Endothelial cell of umbilical vein (primary cell): ENCODE data around the gene SEMA7A. TPM values are rescaled to one million over a fixed set of nuclear protein-coding genes. Genes with fewer than 3 reads are reported as not detected.
A peak's percentile ranks its signal among the peaks of the same experiment; 100 is the strongest.

Experiments used
- BruUV-seq: library from RNA; stranded (reverse); fragments of 400-500 nt; replicated peaks from 2 replicates; lab custom pipeline; 2021; lab: Mats Ljungman, UMichigan
- CTCF ChIA-PET: fragments of 300-600, 350-600 bp; sonication (Branson Sonifier 250); formaldehyde crosslinking; loops from one replicate; lab custom pipeline; 2021; ENCODE audit warnings: antibody characterized with exemption, inconsistent platforms; lab: Charles Lee
- POLR2A ChIA-PET: fragments of 300-600, 350-600 bp; sonication (Branson Sonifier 250); formaldehyde crosslinking; loops from one replicate; lab custom pipeline; 2021; ENCODE audit warnings: antibody characterized with exemption, inconsistent platforms; lab: Charles Lee
- DNase-seq: peaks from one replicate; pipeline ENCODE4 v3.0.0-alpha.2; 2011; ENCODE audit warnings: low read depth, low spot score
- FAIRE-seq: peaks from 2 replicates; lab custom pipeline; 2011; peaks lifted over from hg19 to GRCh38; lab: Jason Lieb, UNC
- H2AFZ ChIP-seq: 2 replicates; pipeline ENCODE4 v1.6.0; 2012; ENCODE audit warnings: low read depth, low read length, control low read depth, inconsistent platforms
- H3K27ac ChIP-seq: 2 replicates; pipeline ENCODE4 v1.5.1; 2011; ENCODE audit warnings: low read depth, mild to moderate bottlenecking, control low read depth, low read length, moderate library complexity; ENCODE audit not compliant: insufficient read depth
- H3K27me3 ChIP-seq, 2 experiments: 2 replicates each; pipeline versions ENCODE4 v1.6.0 to v1.6.1; 2011; ENCODE audit warnings: low read length in 2 of 2, mixed read lengths in 1 of 2; ENCODE audit not compliant: control insufficient read depth in 2 of 2, insufficient read depth in 2 of 2
- H3K36me3 ChIP-seq, 2 experiments: 2 replicates in 1 of 2; 3 replicates in 1 of 2; pipeline ENCODE4 v1.5.1; 2011; ENCODE audit warnings: low read length in 2 of 2, mild to moderate bottlenecking in 1 of 2, moderate library complexity in 1 of 2; ENCODE audit not compliant: control insufficient read depth in 2 of 2, insufficient read depth in 2 of 2; ENCODE audit errors: extremely low read depth in 1 of 2
- H3K4me1 ChIP-seq: 3 replicates; pipeline ENCODE4 v1.5.1; 2011; ENCODE audit warnings: mild to moderate bottlenecking, low read length; ENCODE audit not compliant: control insufficient read depth, insufficient read depth; ENCODE audit errors: extremely low read depth
- H3K4me2 ChIP-seq: 2 replicates; pipeline ENCODE4 v1.6.1; 2011; ENCODE audit warnings: low read length, control low read depth, mixed read lengths; ENCODE audit not compliant: insufficient read depth
- H3K4me3 ChIP-seq, 3 experiments: fragments of 200-600 bp in 1 of 3; sonication (generic), shearing (Covaris generic) in 1 of 3; replicated peaks in 1 of 3; 2 replicates each; pipeline ENCODE4 v1.5.1; 2011 to 2016; ENCODE audit warnings: control low read depth in 3 of 3, low read length in 3 of 3, mild to moderate bottlenecking in 2 of 3, inconsistent platforms in 1 of 3, low read depth in 1 of 3, moderate library complexity in 1 of 3; ENCODE audit not compliant: insufficient read depth in 1 of 3
- H3K79me2 ChIP-seq: 2 replicates; pipeline ENCODE4 v1.6.0; 2012; ENCODE audit warnings: low read length, inconsistent platforms; ENCODE audit not compliant: control insufficient read depth, insufficient read depth
- H3K9ac ChIP-seq: replicated peaks from 2 replicates; pipeline ENCODE3; 2011; ENCODE audit warnings: low read length, control low read depth; ENCODE audit not compliant: insufficient read depth; ENCODE audit errors: extremely low read depth
- H3K9me1 ChIP-seq: replicated peaks from 3 replicates; pipeline ENCODE4 v1.6.0; 2011; ENCODE audit warnings: mild to moderate bottlenecking, low read length; ENCODE audit not compliant: control insufficient read depth, insufficient read depth; ENCODE audit errors: extremely low read depth
- H3K9me3 ChIP-seq: replicated peaks from 2 replicates; pipeline ENCODE4 v1.5.1; 2012; ENCODE audit warnings: low read length, inconsistent platforms; ENCODE audit not compliant: control insufficient read depth, insufficient read depth
- H4K20me1 ChIP-seq: replicated peaks from 2 replicates; pipeline ENCODE3; 2011; ENCODE audit warnings: mild to moderate bottlenecking, low read length; ENCODE audit not compliant: control insufficient read depth, insufficient read depth; ENCODE audit errors: extremely low read depth
- CTCF ChIP-seq, 2 donors: IDR thresholded peaks; 1 replicate in 1 of 2; 2 replicates in 1 of 2; pipeline ENCODE4 v1.5.1; 2011; ENCODE audit warnings: low read length in 2 of 2, mild to moderate bottlenecking in 2 of 2, moderate library complexity in 2 of 2, control low read depth in 1 of 2, inconsistent platforms in 1 of 2, low read depth in 1 of 2; ENCODE audit not compliant: insufficient read depth in 1 of 2; ENCODE audit errors: extremely low read depth in 1 of 2
- EZH2 ChIP-seq: IDR thresholded peaks from 2 replicates; pipeline ENCODE4 v1.6.1; 2012; ENCODE audit warnings: borderline replicate concordance, low read depth, mild to moderate bottlenecking, moderate library complexity, low read length, inconsistent platforms; ENCODE audit not compliant: severe bottlenecking
- FOS ChIP-seq: IDR thresholded peaks from 2 replicates; pipeline ENCODE4 v1.6.1; 2011; ENCODE audit warnings: mild to moderate bottlenecking, low read length, moderate library complexity, borderline replicate concordance; ENCODE audit not compliant: insufficient read depth
- JUN ChIP-seq: IDR thresholded peaks from 2 replicates; pipeline ENCODE4 v1.6.1; 2011; ENCODE audit warnings: borderline replicate concordance, low read depth; ENCODE audit not compliant: insufficient read length, insufficient read depth
- MYC ChIP-seq: IDR thresholded peaks from one replicate; pipeline ENCODE4 v1.6.1; 2011; ENCODE audit warnings: mild to moderate bottlenecking, low read depth, low read length
- POLR2A ChIP-seq: IDR thresholded peaks from 2 replicates; pipeline ENCODE4 v1.6.1; 2012; ENCODE audit warnings: low read depth, mild to moderate bottlenecking, control low read depth, low read length
- dilution Hi-C: fragments of 300-500 bp; cut with MboI; formaldehyde crosslinking; loops from one replicate; pipeline ENCODE4 v1.15.0; 2019; ENCODE audit warnings: low sequenced_read_pairs; ENCODE audit not compliant: extremely low pct_ligation_motif_present
- intact Hi-C: fragments of 100-400 bp; cut with micrococcal nuclease; formaldehyde crosslinking; loops from one replicate; pipeline ENCODE4 v1.10.0; 2022
- polyA plus RNA-seq, 4 experiments: library from polyadenylated mRNA; depleted of rRNA in 3 of 4; stranded (reverse) in 3 of 4; unstranded in 1 of 4; fragments of >200 nt; gene quantifications; 2 replicates each; pipeline versions ENCODE4 v1.2.1 to v1.2.3, GENCODE V29; 2011 to 2012; ENCODE audit warnings: missing spikeins in 1 of 4
- total RNA-seq: library from RNA; stranded (reverse); gene quantifications from 2 replicates; pipeline ENCODE4 v1.2.3, GENCODE V29; 2021
- TF ChIP-seq, protein P1 (sequence below): IDR thresholded peaks from 2 replicates; pipeline ENCODE4 v1.6.1; 2011; ENCODE audit not compliant: insufficient read depth, insufficient read length

The SEMA7A gene
- total and polyA plus RNA-seq, 2 donors (not counting 3 experiments of a cell fraction or from before 2014, with no cell fraction given), result 1.7 to 2.0 TPM

DNA sequence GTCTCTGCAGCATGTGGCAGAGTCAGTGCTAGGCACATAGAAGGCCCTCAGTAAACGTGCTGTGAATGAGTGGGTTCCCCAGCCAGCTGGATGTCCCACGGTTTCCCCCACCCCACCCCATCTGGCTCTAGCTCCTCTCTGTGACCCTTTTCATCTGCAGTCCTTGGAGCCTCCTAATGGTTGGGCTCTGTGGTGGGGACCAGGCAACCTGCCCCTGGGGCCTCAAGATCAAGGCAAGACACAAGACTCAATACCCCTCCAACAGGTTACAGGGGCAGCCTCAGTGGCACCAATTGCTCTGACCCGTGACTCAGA is 49.2 kb downstream of the SEMA7A start:
- dilution Hi-C loops, result no loop called here
- TF ChIP-seq, protein P1, sequence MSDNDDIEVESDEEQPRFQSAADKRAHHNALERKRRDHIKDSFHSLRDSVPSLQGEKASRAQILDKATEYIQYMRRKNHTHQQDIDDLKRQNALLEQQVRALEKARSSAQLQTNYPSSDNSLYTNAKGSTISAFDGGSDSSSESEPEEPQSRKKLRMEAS, result no peak
- TF ChIP-seq EZH2, result no peak
- peak; percentile 2 for TF ChIP-seq JUN
- TF ChIP-seq FOS, result peak; percentile 22
- no peak for TF ChIP-seq POLR2A
- no peak for TF ChIP-seq CTCF (IDR thresholded peaks at IDR 0.05; ENCODE audit: extremely low read depth in 1 of 2, insufficient read depth in 1 of 2, low read depth in 1 of 2, low read length in 2 of 2)
- no peak for TF ChIP-seq MYC
- intact Hi-C loops, result no loop called here
- Histone ChIP-seq H3K36me3 (no peaks in the 10 kb centered on the region), H3K9me1 (no peaks in the 10 kb centered on the region), H3K9ac (no peak overlapping the region), H3K4me1 (peaks cover 28% of the 10 kb centered on the region), H2AFZ (no peak overlapping the region), H4K20me1 (no peaks in the 10 kb centered on the region), H3K27me3 (no peaks in the 10 kb centered on the region), H3K4me2 (no peak overlapping the region), H3K27ac (no peak overlapping the region), H3K79me2 (no peaks in the 10 kb centered on the region), H3K4me3 (no peak overlapping the region), H3K9me3 (no peaks in the 10 kb centered on the region)
- FAIRE-seq (no peak), DNase-seq (no peak)
- CTCF ChIA-PET, result interaction anchor here (0.9 to 13.9 kb wide), 16 partner anchors 9 to 384 kb away, joined by 3 to 313 read pairs (median 6); partner anchors contain the start of genes SEMA7A and UBL7
- POLR2A ChIA-PET, result no interaction called here
- BruUV-seq, result no TSS peak
